HL-60 (cell line): ENCODE results near the gene TRAPPC2.

Source experiments
- GABPA ChIP-seq: IDR thresholded peaks from 2 replicates; pipeline ENCODE4 v1.6.1; 2012; ENCODE audit warnings: low read depth
- SPI1 ChIP-seq: IDR thresholded peaks from 2 replicates; pipeline ENCODE4 v1.6.1; 2012; ENCODE audit warnings: low read depth, mild to moderate bottlenecking, borderline replicate concordance
- TF ChIP-seq, protein P1 (sequence below): IDR thresholded peaks from one replicate; pipeline ENCODE4 v1.5.1; 2011; ENCODE audit warnings: low read length, control low read depth, inconsistent platforms; ENCODE audit not compliant: insufficient read depth
- TF ChIP-seq, protein P2 (sequence below): IDR thresholded peaks from 2 replicates; pipeline ENCODE4 v1.6.1; 2012; ENCODE audit warnings: low read depth; ENCODE audit not compliant: insufficient replicate concordance

DNA sequence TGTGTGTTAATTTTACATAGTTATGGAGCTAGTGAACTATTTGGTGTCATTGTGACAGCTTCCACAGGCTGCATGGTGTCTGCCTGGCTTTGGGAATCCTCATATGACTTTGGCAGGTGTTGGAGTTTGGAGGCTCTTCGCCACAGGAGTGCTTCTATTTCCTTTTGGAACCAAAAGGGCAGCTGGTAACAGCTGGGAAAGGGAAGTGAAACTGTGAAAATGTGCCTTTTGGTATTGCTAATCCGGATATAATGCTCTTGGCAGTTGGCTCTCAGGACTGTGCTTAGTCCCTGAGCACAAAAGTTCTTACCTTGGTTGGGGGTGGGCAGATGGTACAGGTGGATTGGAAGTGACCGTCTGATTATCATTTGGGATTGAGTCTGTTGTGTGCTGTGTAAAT is 18.2 kb upstream of the TRAPPC2 start:
- TF ChIP-seq, protein P1, sequence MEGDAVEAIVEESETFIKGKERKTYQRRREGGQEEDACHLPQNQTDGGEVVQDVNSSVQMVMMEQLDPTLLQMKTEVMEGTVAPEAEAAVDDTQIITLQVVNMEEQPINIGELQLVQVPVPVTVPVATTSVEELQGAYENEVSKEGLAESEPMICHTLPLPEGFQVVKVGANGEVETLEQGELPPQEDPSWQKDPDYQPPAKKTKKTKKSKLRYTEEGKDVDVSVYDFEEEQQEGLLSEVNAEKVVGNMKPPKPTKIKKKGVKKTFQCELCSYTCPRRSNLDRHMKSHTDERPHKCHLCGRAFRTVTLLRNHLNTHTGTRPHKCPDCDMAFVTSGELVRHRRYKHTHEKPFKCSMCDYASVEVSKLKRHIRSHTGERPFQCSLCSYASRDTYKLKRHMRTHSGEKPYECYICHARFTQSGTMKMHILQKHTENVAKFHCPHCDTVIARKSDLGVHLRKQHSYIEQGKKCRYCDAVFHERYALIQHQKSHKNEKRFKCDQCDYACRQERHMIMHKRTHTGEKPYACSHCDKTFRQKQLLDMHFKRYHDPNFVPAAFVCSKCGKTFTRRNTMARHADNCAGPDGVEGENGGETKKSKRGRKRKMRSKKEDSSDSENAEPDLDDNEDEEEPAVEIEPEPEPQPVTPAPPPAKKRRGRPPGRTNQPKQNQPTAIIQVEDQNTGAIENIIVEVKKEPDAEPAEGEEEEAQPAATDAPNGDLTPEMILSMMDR = no peak
- TF ChIP-seq SPI1 (peak; percentile 57; the same call in 1 of the 2 replicates), GABPA (no peak)
- TF ChIP-seq, protein P2, sequence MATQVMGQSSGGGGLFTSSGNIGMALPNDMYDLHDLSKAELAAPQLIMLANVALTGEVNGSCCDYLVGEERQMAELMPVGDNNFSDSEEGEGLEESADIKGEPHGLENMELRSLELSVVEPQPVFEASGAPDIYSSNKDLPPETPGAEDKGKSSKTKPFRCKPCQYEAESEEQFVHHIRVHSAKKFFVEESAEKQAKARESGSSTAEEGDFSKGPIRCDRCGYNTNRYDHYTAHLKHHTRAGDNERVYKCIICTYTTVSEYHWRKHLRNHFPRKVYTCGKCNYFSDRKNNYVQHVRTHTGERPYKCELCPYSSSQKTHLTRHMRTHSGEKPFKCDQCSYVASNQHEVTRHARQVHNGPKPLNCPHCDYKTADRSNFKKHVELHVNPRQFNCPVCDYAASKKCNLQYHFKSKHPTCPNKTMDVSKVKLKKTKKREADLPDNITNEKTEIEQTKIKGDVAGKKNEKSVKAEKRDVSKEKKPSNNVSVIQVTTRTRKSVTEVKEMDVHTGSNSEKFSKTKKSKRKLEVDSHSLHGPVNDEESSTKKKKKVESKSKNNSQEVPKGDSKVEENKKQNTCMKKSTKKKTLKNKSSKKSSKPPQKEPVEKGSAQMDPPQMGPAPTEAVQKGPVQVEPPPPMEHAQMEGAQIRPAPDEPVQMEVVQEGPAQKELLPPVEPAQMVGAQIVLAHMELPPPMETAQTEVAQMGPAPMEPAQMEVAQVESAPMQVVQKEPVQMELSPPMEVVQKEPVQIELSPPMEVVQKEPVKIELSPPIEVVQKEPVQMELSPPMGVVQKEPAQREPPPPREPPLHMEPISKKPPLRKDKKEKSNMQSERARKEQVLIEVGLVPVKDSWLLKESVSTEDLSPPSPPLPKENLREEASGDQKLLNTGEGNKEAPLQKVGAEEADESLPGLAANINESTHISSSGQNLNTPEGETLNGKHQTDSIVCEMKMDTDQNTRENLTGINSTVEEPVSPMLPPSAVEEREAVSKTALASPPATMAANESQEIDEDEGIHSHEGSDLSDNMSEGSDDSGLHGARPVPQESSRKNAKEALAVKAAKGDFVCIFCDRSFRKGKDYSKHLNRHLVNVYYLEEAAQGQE = no peak
